T-cell (primary cell): ENCODE results near the gene PRR5L. TPM values are rescaled to one million over a fixed set of nuclear protein-coding genes. Genes with fewer than 3 reads are reported as not detected.

Experiments used
- ATAC-seq, 4 experiments: fragments of 200-7000 bp in 3 of 4; fragments of 150-1000 bp in 1 of 4; cut with Tn5 transposase; replicated peaks in 1 of 4; 1 replicate in 3 of 4; 2 replicates in 1 of 4; pipeline ENCODE4 v1.10.0; 2021; ENCODE audit warnings: moderate library complexity in 3 of 4, mild to moderate bottlenecking in 2 of 4, moderate number of reproducible peaks in 1 of 4
- CTCF ChIA-PET, 2 donors: fragments of 300-600 bp; sonication (Branson Sonifier 250); formaldehyde crosslinking; loops; one replicate each; lab custom pipeline; 2022; ENCODE audit warnings: antibody characterized with exemption in 2 of 2; lab: Charles Lee
- POLR2A ChIA-PET, 2 donors: fragments of 300-600 bp; sonication (Branson Sonifier 250); formaldehyde crosslinking; loops; one replicate each; lab custom pipeline; 2022; ENCODE audit warnings: antibody characterized with exemption in 2 of 2; lab: Charles Lee
- DNase-seq, 35 experiments: peaks; one replicate each; pipeline versions ENCODE4 v3.0.0 to v3.0.0-alpha.2; 2013 to 2023
- H3K27ac ChIP-seq: one replicate; pipeline ENCODE4 v1.5.1; 2013; ENCODE audit warnings: low read length
- H3K27me3 ChIP-seq, 2 experiments: replicated peaks in 1 of 2; 1 replicate in 1 of 2; 2 replicates in 1 of 2; pipeline versions ENCODE4 v1.6.1 to v1.7.0; 2013; ENCODE audit warnings: low read length in 1 of 2, mixed read lengths in 1 of 2; ENCODE audit not compliant: control insufficient read depth in 2 of 2, insufficient read depth in 2 of 2; ENCODE audit errors: extremely low read depth in 1 of 2
- H3K36me3 ChIP-seq, 2 donors: 1 replicate in 1 of 2; 2 replicates in 1 of 2; pipeline versions ENCODE4 v1.6.1 to v1.7.0; 2013; ENCODE audit warnings: low read length in 1 of 2; ENCODE audit not compliant: control insufficient read depth in 2 of 2, insufficient read depth in 1 of 2; ENCODE audit errors: extremely low read depth in 1 of 2
- H3K4me1 ChIP-seq, 2 experiments: 1 replicate in 1 of 2; 2 replicates in 1 of 2; pipeline versions ENCODE4 v1.6.1 to v1.7.0; 2013; ENCODE audit warnings: low read length in 2 of 2, mixed read lengths in 1 of 2; ENCODE audit not compliant: insufficient read depth in 2 of 2, control insufficient read depth in 1 of 2; ENCODE audit errors: extremely low read depth in 1 of 2
- H3K4me3 ChIP-seq, 2 donors: 1 replicate in 1 of 2; 2 replicates in 1 of 2; pipeline versions ENCODE4 v1.5.1 to v1.7.0; 2013; ENCODE audit warnings: mild to moderate bottlenecking in 2 of 2, low read length in 1 of 2, moderate library complexity in 1 of 2; ENCODE audit not compliant: control insufficient read depth in 1 of 2; ENCODE audit errors: extremely low read depth in 1 of 2
- H3K9me3 ChIP-seq: 2 replicates; pipeline ENCODE4 v1.7.0; 2013
- H3K27ac Mint-ChIP-seq, 2 donors: one replicate each; pipeline ENCODE4 v1.8.0; 2020 to 2021; ENCODE audit warnings: mild to moderate bottlenecking in 2 of 2, mixed read lengths in 2 of 2
- H3K27me3 Mint-ChIP-seq, 2 donors: one replicate each; pipeline ENCODE4 v1.8.0; 2021 to 2022; ENCODE audit warnings: mixed read lengths in 2 of 2
- H3K36me3 Mint-ChIP-seq: one replicate; pipeline ENCODE4 v1.8.0; 2021; ENCODE audit warnings: mixed read lengths
- H3K4me1 Mint-ChIP-seq, 3 donors: one replicate each; pipeline ENCODE4 v1.8.0; 2020 to 2022; ENCODE audit warnings: mixed read lengths in 3 of 3, mild to moderate bottlenecking in 1 of 3
- H3K4me3 Mint-ChIP-seq, 3 donors: one replicate each; pipeline ENCODE4 v1.8.0; 2020 to 2022; ENCODE audit warnings: mild to moderate bottlenecking in 3 of 3, mixed read lengths in 3 of 3, moderate library complexity in 3 of 3
- H3K9me3 Mint-ChIP-seq, 3 donors: one replicate each; pipeline ENCODE4 v1.8.0; 2020 to 2022; ENCODE audit warnings: mixed read lengths in 3 of 3
- WGBS: methylation state at CpG from one replicate; pipeline ENCODE4 v1.1.5; 2013; ENCODE audit warnings: missing lambda C conversion rate; ENCODE audit not compliant: insufficient coverage; 5-methylcytosine and 5-hydroxymethylcytosine counted together
- total RNA-seq, 35 experiments: library from RNA in 6 of 35; stranded (reverse) in 6 of 35; fragments of 120-200 nt in 1 of 35; gene quantifications; one replicate each; pipeline versions ENCODE4 v1.2.1 to v1.2.4 and lab custom pipeline; 2013 to 2026

PRR5L gene
- total RNA-seq, 5 donors from 2014 or later (not counting 1 experiment from before 2014, with no cell fraction given) = 22.3 to 64.0 (median 31.3) TPM

GRCh38 chr11:36431429-36432092, 135.5 kb downstream of the PRR5L start:
- CTCF ChIA-PET = no interaction called here

DNA sequence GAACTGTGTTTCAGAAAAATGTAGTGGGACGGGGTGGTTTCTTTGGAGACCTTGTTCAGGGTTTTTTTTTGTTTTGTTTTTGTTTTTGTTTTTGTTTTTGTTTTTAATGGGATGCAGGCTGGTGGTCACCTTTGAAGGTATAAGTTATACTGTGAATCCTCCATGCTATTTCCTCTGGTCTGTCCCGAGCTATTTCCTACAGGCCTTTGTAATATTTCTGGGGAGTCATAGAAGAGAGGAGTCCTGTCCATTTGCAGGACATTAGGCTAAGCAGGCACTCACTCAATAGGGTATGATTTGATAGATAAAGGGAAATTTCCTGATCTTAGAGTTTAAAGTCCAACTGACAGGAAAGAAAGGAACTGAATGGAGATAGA, 136.0 kb downstream of the PRR5L start:
- no peaks in the 10 kb centered on the region for H3K9me3 ChIP-seq
- H3K4me3 ChIP-seq = no peak overlapping the region
- peaks cover 0 to 42% of the 10 kb centered on the region in 2 donors for H3K36me3 ChIP-seq
- H3K27me3 ChIP-seq = no peaks in the 10 kb centered on the region
- peaks cover 0 to 18% of the 10 kb centered on the region in 2 experiments for H3K4me1 ChIP-seq
- H3K27ac ChIP-seq = no peak overlapping the region
- CTCF ChIA-PET = no interaction called here
- Mint-ChIP-seq H3K27me3 (peaks cover 0 to 3% of the 10 kb centered on the region in 2 donors), H3K9me3 (peaks cover 0 to 4% (median 0%) of the 10 kb centered on the region in 3 donors), H3K36me3 (peaks cover 18% of the 10 kb centered on the region), H3K4me3 (no peak overlapping the region), H3K27ac (peak overlapping the region in 1 of 2 donors; percentile 48), H3K4me1 (peaks cover 0 to 14% (median 7%) of the 10 kb centered on the region in 3 donors)
- DNase-seq = no peak
- 33% methylated on average over 1 of the region's 2 CpGs for WGBS
- POLR2A ChIA-PET = no interaction called here
- ATAC-seq = no peak

More at GRCh38 chr11:36431429-36432092, 135.5 kb downstream of the PRR5L start:
- H3K27ac ChIP-seq = no peak overlapping the region
- POLR2A ChIA-PET = no interaction called here
- WGBS = 97% methylated on average over 5 of the region's 11 CpGs
- Mint-ChIP-seq H3K4me3 (peak overlapping the region in 1 of 3 donors; percentile 13), H3K9me3 (peaks cover 0 to 4% (median 0%) of the 10 kb centered on the region in 3 donors), H3K4me1 (peaks cover 0 to 20% (median 9%) of the 10 kb centered on the region in 3 donors), H3K27ac (peak overlapping the region; percentile 5 to 48), H3K36me3 (peaks cover 22% of the 10 kb centered on the region), H3K27me3 (peaks cover 0 to 3% of the 10 kb centered on the region in 2 donors)
- H3K9me3 ChIP-seq = no peaks in the 10 kb centered on the region
- DNase-seq (peak in 2 of 35 experiments; percentile 24 to 29), ATAC-seq (peak in 1 of 4 experiments; percentile 81)
- peaks cover 0 to 23% of the 10 kb centered on the region in 2 experiments for H3K4me1 ChIP-seq
- H3K27me3 ChIP-seq = no peaks in the 10 kb centered on the region
- H3K36me3 ChIP-seq = peaks cover 0 to 37% of the 10 kb centered on the region in 2 donors
- H3K4me3 ChIP-seq = no peak overlapping the region

DNA sequence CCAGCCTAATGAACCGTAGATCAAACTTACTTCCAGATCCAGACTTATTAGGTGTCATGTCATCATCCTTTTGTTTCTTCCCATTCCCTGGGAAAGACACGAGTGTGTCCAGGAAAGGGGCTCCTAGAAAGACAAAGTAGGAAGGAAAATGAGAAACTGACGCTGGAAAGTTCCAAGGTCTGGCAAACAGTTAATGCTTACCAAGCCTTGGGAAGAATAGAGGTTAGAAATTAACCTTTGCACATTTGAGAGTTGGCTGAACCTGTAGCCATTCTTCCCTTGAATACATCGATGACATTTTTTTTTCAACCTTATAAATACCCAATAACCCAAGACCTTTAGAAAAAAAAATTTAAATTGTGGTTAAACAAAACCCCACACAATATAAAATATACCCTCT, 136.7 kb downstream of the PRR5L start:
- WGBS = 100% methylated on average over 1 of the region's 4 CpGs
- Mint-ChIP-seq H3K27me3 (peaks cover 0 to 3% of the 10 kb centered on the region in 2 donors), H3K36me3 (peaks cover 22% of the 10 kb centered on the region), H3K4me3 (no peak overlapping the region), H3K4me1 (peaks cover 0 to 12% (median 7%) of the 10 kb centered on the region in 3 donors), H3K27ac (no peak overlapping the region), H3K9me3 (peaks cover 0 to 4% (median 0%) of the 10 kb centered on the region in 3 donors)
- H3K27ac ChIP-seq = no peak overlapping the region
- no peaks in the 10 kb centered on the region for H3K9me3 ChIP-seq
- ChIA-PET CTCF (no interaction called here), POLR2A (no interaction called here)
- no peak for ATAC-seq
- no peak overlapping the region for H3K4me3 ChIP-seq
- H3K36me3 ChIP-seq = peaks cover 0 to 49% of the 10 kb centered on the region in 2 donors
- peaks cover 0 to 11% of the 10 kb centered on the region in 2 experiments for H3K4me1 ChIP-seq
- H3K27me3 ChIP-seq = no peaks in the 10 kb centered on the region
- DNase-seq = no peak

DNA sequence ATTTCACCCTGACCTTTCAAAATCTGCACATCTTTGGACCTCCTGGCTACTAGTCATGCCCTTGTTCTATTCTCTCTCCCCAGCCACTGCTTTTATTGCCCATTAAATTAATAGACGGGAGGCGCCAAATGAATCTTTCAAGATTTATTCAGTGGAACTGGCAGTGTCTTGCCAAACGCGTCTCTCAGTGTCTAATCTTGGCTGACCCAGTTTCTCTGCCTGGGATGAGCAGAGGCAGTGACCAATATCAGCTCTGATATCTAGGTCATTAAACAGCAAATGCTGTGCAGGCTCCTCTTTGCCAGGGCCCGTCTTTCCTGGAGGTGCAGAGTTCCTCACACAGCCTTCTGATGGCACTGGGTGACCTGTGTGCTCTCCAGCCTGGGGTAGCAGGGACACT, 140.0 kb downstream of the PRR5L start:
- H3K9me3 Mint-ChIP-seq = peaks cover 0 to 6% (median 0%) of the 10 kb centered on the region in 3 donors
- POLR2A ChIA-PET = no interaction called here
- CTCF ChIA-PET = no interaction called here
- peaks cover 0 to 3% of the 10 kb centered on the region in 2 donors for H3K27me3 Mint-ChIP-seq
- H3K27me3 ChIP-seq = no peaks in the 10 kb centered on the region
- DNase-seq = no peak
- peaks cover 0 to 69% of the 10 kb centered on the region in 2 donors for H3K36me3 ChIP-seq
- H3K4me3 Mint-ChIP-seq = no peak overlapping the region
- WGBS = 92% methylated on average over 5 of the region's 5 CpGs
- no peak overlapping the region for H3K27ac Mint-ChIP-seq
- no peaks in the 10 kb centered on the region for H3K9me3 ChIP-seq
- H3K4me1 Mint-ChIP-seq = peaks cover 0 to 9% (median 7%) of the 10 kb centered on the region in 3 donors
- peaks cover 0 to 12% of the 10 kb centered on the region in 2 experiments for H3K4me1 ChIP-seq
- H3K27ac ChIP-seq = no peak overlapping the region
- no peak overlapping the region for H3K4me3 ChIP-seq
- H3K36me3 Mint-ChIP-seq = peaks cover 23% of the 10 kb centered on the region
- no peak for ATAC-seq

- H3K9me3 ChIP-seq = no peaks in the 10 kb centered on the region
- peaks cover 0 to 6% (median 6%) of the 10 kb centered on the region in 3 donors for H3K4me1 Mint-ChIP-seq
- H3K36me3 ChIP-seq = peaks cover 0 to 71% of the 10 kb centered on the region in 2 donors
- peaks cover 21% of the 10 kb centered on the region for H3K36me3 Mint-ChIP-seq
- H3K4me3 ChIP-seq = no peak overlapping the region
- POLR2A ChIA-PET = no interaction called here
- WGBS = no CpG with 5 or more reads among the region's 2 CpGs
- no peak overlapping the region for H3K27ac ChIP-seq
- peaks cover 0 to 3% of the 10 kb centered on the region in 2 donors for H3K27me3 Mint-ChIP-seq
- CTCF ChIA-PET = no interaction called here
- H3K4me1 ChIP-seq = peaks cover 0 to 9% of the 10 kb centered on the region in 2 experiments
- DNase-seq (no peak), ATAC-seq (no peak)
- no peaks in the 10 kb centered on the region for H3K27me3 ChIP-seq
- peaks cover 0 to 7% (median 0%) of the 10 kb centered on the region in 3 donors for H3K9me3 Mint-ChIP-seq
- H3K4me3 Mint-ChIP-seq = no peak overlapping the region
- H3K27ac Mint-ChIP-seq = no peak overlapping the region
Measured at GRCh38 chr11:36436589-36436988, 140.5 kb downstream of the PRR5L start.

GRCh38 chr11:36437413-36437812, 141.3 kb downstream of the PRR5L start:
- POLR2A ChIA-PET = no interaction called here

More at GRCh38 chr11:36437413-36437812, 141.3 kb downstream of the PRR5L start:
- Histone ChIP-seq H3K27ac (no peak overlapping the region), H3K36me3 (peaks cover 0 to 63% of the 10 kb centered on the region in 2 donors), H3K9me3 (no peaks in the 10 kb centered on the region), H3K4me1 (peaks cover 0 to 7% of the 10 kb centered on the region in 2 experiments), H3K4me3 (no peak overlapping the region), H3K27me3 (no peaks in the 10 kb centered on the region)
- Mint-ChIP-seq H3K4me3 (no peak overlapping the region), H3K9me3 (peaks cover 0 to 7% (median 0%) of the 10 kb centered on the region in 3 donors), H3K36me3 (peaks cover 19% of the 10 kb centered on the region), H3K27ac (no peak overlapping the region), H3K4me1 (peaks cover 0 to 2% (median 0%) of the 10 kb centered on the region in 3 donors), H3K27me3 (peaks cover 0 to 3% of the 10 kb centered on the region in 2 donors)
- WGBS = 100% methylated on average over 1 of the region's 3 CpGs
- DNase-seq (no peak), ATAC-seq (no peak)
- CTCF ChIA-PET = no interaction called here
